K562 (cell line): Measurements from ENCODE around the gene PACRG. TPM values are rescaled to one million over a fixed set of nuclear protein-coding genes. Genes with fewer than 3 reads are reported as not detected.

Source experiments
- ATAC-seq: fragments of 200-7000 bp; cut with Tn5 transposase; 3 replicates; pipeline ENCODE4 v1.9.1; 2020; ENCODE audit warnings: moderate library complexity
- BruUV-seq: library from RNA; stranded (reverse); fragments of 400-500 nt; replicated peaks from 2 replicates; lab custom pipeline; 2021; lab: Mats Ljungman, UMichigan
- CTCF ChIA-PET: fragments of 300-600 bp; formaldehyde crosslinking; extraction: SDS; loops from one replicate; lab custom pipeline; 2021; ENCODE audit warnings: low intra/inter-chr PET ratio; lab: Yijun Ruan, JAX
- POLR2A ChIA-PET: fragments of 300-600, 350-650 bp; sonication (Branson Sonifier 250); formaldehyde crosslinking; extraction: SDS; loops from one replicate; lab custom pipeline; 2021; ENCODE audit warnings: antibody characterized with exemption, inconsistent platforms; lab: Yijun Ruan, JAX
- DNase-seq, 4 experiments: peaks; one replicate each; pipeline versions ENCODE4 v3.0.0 to v3.0.0-alpha.2; 2011 to 2018; ENCODE audit warnings: low spot score in 3 of 4, mixed read lengths in 3 of 4; ENCODE audit errors: extremely low read depth in 1 of 4
- FAIRE-seq: peaks from 2 replicates; lab custom pipeline; 2011; peaks lifted over from hg19 to GRCh38; lab: Jason Lieb, UNC
- H2AFZ ChIP-seq: 2 replicates; pipeline ENCODE4 v1.6.0; 2011; ENCODE audit warnings: low read depth, low read length, control low read depth, inconsistent platforms
- H3K27ac ChIP-seq: fragments of 200-600 bp; 3 replicates; pipeline ENCODE4 v1.8.0; 2011; ENCODE audit warnings: low read depth, mild to moderate bottlenecking, control low read depth, inconsistent platforms, low read length, moderate library complexity, mixed read lengths; ENCODE audit errors: extremely low read depth
- H3K27me3 ChIP-seq, 2 experiments: fragments of 300-600 bp in 1 of 2; 2 replicates in 1 of 2; 3 replicates in 1 of 2; pipeline versions ENCODE4 v1.6.0 to v1.8.0; 2011; ENCODE audit warnings: inconsistent platforms in 2 of 2, low read length in 2 of 2, mild to moderate bottlenecking in 1 of 2, mixed read lengths in 1 of 2, moderate library complexity in 1 of 2; ENCODE audit not compliant: control insufficient read depth in 2 of 2, insufficient read depth in 2 of 2
- H3K36me3 ChIP-seq: fragments of 300-600 bp; 3 replicates; pipeline ENCODE4 v1.8.0; 2011; ENCODE audit warnings: mild to moderate bottlenecking, low read length, inconsistent platforms; ENCODE audit not compliant: control insufficient read depth, insufficient read depth
- H3K4me1 ChIP-seq, 2 experiments: fragments of 200-600 bp in 1 of 2; replicated peaks in 1 of 2; 2 replicates in 1 of 2; 3 replicates in 1 of 2; pipeline versions ENCODE4 v1.5.1 to v1.8.0; 2011; ENCODE audit warnings: inconsistent platforms in 2 of 2, low read length in 2 of 2, mild to moderate bottlenecking in 1 of 2, mixed read lengths in 1 of 2, moderate library complexity in 1 of 2; ENCODE audit not compliant: control insufficient read depth in 2 of 2, insufficient read depth in 2 of 2
- H3K4me2 ChIP-seq: 2 replicates; pipeline ENCODE4 v1.6.1; 2011; ENCODE audit warnings: low read length, control low read depth, inconsistent platforms, mixed read lengths; ENCODE audit not compliant: insufficient read depth
- H3K4me3 ChIP-seq: fragments of 200-600 bp; sonication (generic), shearing (Covaris generic); 2 replicates; pipeline ENCODE4 v1.5.1; 2016; ENCODE audit warnings: control low read depth, inconsistent platforms
- H3K79me2 ChIP-seq: fragments of 200-600 bp; 3 replicates; pipeline ENCODE4 v1.8.0; 2011; ENCODE audit warnings: low read length, inconsistent platforms; ENCODE audit not compliant: control insufficient read depth, insufficient read depth
- H3K9ac ChIP-seq, 2 experiments: 2 replicates each; pipeline versions ENCODE4 v1.6.0 to v1.6.1; 2011; ENCODE audit warnings: low read depth in 2 of 2, low read length in 2 of 2, control low read depth in 1 of 2, inconsistent platforms in 1 of 2, mild to moderate bottlenecking in 1 of 2, mixed read lengths in 1 of 2; ENCODE audit not compliant: insufficient read depth in 1 of 2
- H3K9me1 ChIP-seq: one replicate; pipeline ENCODE4 v1.6.0; 2011; ENCODE audit warnings: inconsistent platforms, mild to moderate bottlenecking, low read length, moderate library complexity; ENCODE audit not compliant: control insufficient read depth, insufficient read depth
- H3K9me3 ChIP-seq: replicated peaks from 2 replicates; pipeline ENCODE4 v1.5.1; 2011; ENCODE audit warnings: low read depth, low read length, inconsistent platforms; ENCODE audit not compliant: control insufficient read depth, insufficient read depth
- H4K20me1 ChIP-seq: replicated peaks from 2 replicates; pipeline ENCODE4 v1.6.1; 2011; ENCODE audit warnings: low read length, inconsistent platforms, mixed read lengths; ENCODE audit not compliant: control insufficient read depth, insufficient read depth
- BCL6 ChIP-seq: fragments of 250-450 bp; sonication (Bioruptor Pico); IDR thresholded peaks from 2 replicates; pipeline ENCODE4 v1.4.0; 2020
- E2F4 ChIP-seq: sonication (generic); formaldehyde crosslinking; IDR thresholded peaks from 2 replicates; pipeline ENCODE4 v1.8.0; 2022; ENCODE audit warnings: mild to moderate bottlenecking, low read depth, missing genetic modification reagents
- ESRRB ChIP-seq: fragments of 250-450 bp; sonication (Bioruptor Pico); IDR thresholded peaks from 2 replicates; pipeline ENCODE4 v1.5.0; 2020; ENCODE audit warnings: mild to moderate bottlenecking, moderate library complexity, borderline replicate concordance
- MAFF ChIP-seq: IDR thresholded peaks from 2 replicates; pipeline ENCODE4 v1.6.1; 2012; ENCODE audit warnings: low read length, improper control_type of control experiment
- SIN3B ChIP-seq: fragments of 450-650 bp; IDR thresholded peaks from 2 replicates; pipeline ENCODE4 v1.6.1; 2017; ENCODE audit warnings: low read depth, mild to moderate bottlenecking, moderate library complexity
- SNIP1 ChIP-seq: fragments of 450-650 bp; IDR thresholded peaks from 2 replicates; pipeline ENCODE4 v1.7.1; 2017; ENCODE audit warnings: low read depth, mild to moderate bottlenecking
- ZBTB2 ChIP-seq: fragments of 450-650 bp; IDR thresholded peaks from 2 replicates; pipeline ENCODE4 v1.6.1; 2016; ENCODE audit warnings: antibody characterized with exemption
- ZNF3 ChIP-seq: fragments of 250-450 bp; sonication (Bioruptor Pico); IDR thresholded peaks from 2 replicates; pipeline ENCODE4 v1.5.0; 2021; ENCODE audit warnings: mild to moderate bottlenecking, moderate library complexity
- ZNF436 ChIP-seq: fragments of 250-450, 450-650 bp; sonication (Bioruptor Pico); formaldehyde crosslinking; IDR thresholded peaks from 2 replicates; pipeline ENCODE4 v1.7.0; 2020; ENCODE audit warnings: mild to moderate bottlenecking
- WGBS: fragments of 100-300 bp; shearing (Covaris generic); methylation state at CpG from one replicate; pipeline ENCODE4 v1.1.6; 2016; ENCODE audit warnings: low coverage, mixed read lengths; ENCODE audit not compliant: insufficient coverage; ENCODE audit errors: missing lambda C conversion rate; 5-methylcytosine and 5-hydroxymethylcytosine counted together
- in situ Hi-C: fragments of 300-500 bp; cut with MboI; formaldehyde crosslinking; loops from 4 replicates; pipeline ENCODE4 v1.15.0; 2018; ENCODE audit warnings: inconsistent platforms, mixed read lengths
- intact Hi-C: fragments of 100-400 bp; cut with micrococcal nuclease; formaldehyde crosslinking; loops from 2 replicates; pipeline ENCODE4 v1.14.2; 2022
- polyA plus RNA-seq, 8 experiments: library from polyadenylated mRNA; depleted of rRNA in 4 of 8; stranded (reverse) in 5 of 8; unstranded in 3 of 8; fragments of >200 nt; fragmentation: Nextera tagmentation in 2 of 8; fragmentation: Illumina TruSeq in 1 of 8; extraction: Ambion mirVana in 2 of 8; extraction: Trizol in 1 of 8; gene quantifications; 2 replicates each; pipeline versions ENCODE4 v1.2.1 to v1.2.3, GENCODE V29; 2011 to 2014; ENCODE audit warnings: inconsistent platforms in 1 of 8, missing spikeins in 1 of 8
- total RNA-seq, 7 experiments: library from RNA; depleted of rRNA in 6 of 7; stranded (reverse); fragments of >200 nt in 6 of 7; fragmentation: Illumina TruSeq in 2 of 7; extraction: Trizol in 2 of 7; gene quantifications; 2 replicates each; pipeline versions ENCODE4 v1.2.1 to v1.2.3, GENCODE V29; 2011 to 2021; ENCODE audit warnings: low replicate concordance in 1 of 7
- TF ChIP-seq, protein P1 (sequence below): fragments of 450-650 bp; formaldehyde crosslinking; IDR thresholded peaks from 2 replicates; pipeline ENCODE4 v1.4.0; 2020; ENCODE audit warnings: mild to moderate bottlenecking, moderate library complexity
- TF ChIP-seq, protein P2 (sequence below): sonication (generic); formaldehyde crosslinking; IDR thresholded peaks from 2 replicates; pipeline ENCODE4 v1.9.0; 2022; ENCODE audit warnings: mild to moderate bottlenecking, missing genetic modification reagents

Gene PACRG
- total and polyA plus RNA-seq, 9 of the 15 experiments (the other 6 are each of a cell fraction or from before 2014, with no cell fraction given): 0.04 TPM; not detected in 8

GRCh38 chr6:163036160-163036645 lies 308.4 kb downstream of the PACRG start (continued):
- TF ChIP-seq ZNF3 (CRISPR knock-in tag): no peak
- no peak for TF ChIP-seq BCL6 (CRISPR knock-in tag)
- TF ChIP-seq, protein P1, sequence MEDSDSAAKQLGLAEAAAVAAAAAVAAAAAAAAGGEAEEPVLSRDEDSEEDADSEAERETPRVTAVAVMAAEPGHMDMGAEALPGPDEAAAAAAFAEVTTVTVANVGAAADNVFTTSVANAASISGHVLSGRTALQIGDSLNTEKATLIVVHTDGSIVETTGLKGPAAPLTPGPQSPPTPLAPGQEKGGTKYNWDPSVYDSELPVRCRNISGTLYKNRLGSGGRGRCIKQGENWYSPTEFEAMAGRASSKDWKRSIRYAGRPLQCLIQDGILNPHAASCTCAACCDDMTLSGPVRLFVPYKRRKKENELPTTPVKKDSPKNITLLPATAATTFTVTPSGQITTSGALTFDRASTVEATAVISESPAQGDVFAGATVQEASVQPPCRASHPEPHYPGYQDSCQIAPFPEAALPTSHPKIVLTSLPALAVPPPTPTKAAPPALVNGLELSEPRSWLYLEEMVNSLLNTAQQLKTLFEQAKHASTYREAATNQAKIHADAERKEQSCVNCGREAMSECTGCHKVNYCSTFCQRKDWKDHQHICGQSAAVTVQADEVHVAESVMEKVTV (CRISPR knock-in tag): no peak
- TF ChIP-seq E2F4: no peak
- no peak for TF ChIP-seq SNIP1
- TF ChIP-seq ZNF436 (CRISPR knock-in tag): no peak
- TF ChIP-seq, protein P2, sequence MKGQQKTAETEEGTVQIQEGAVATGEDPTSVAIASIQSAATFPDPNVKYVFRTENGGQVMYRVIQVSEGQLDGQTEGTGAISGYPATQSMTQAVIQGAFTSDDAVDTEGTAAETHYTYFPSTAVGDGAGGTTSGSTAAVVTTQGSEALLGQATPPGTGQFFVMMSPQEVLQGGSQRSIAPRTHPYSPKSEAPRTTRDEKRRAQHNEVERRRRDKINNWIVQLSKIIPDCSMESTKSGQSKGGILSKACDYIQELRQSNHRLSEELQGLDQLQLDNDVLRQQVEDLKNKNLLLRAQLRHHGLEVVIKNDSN (CRISPR knock-in tag): no peak
- TF ChIP-seq, all 486 proteins: peak for 0

DNA sequence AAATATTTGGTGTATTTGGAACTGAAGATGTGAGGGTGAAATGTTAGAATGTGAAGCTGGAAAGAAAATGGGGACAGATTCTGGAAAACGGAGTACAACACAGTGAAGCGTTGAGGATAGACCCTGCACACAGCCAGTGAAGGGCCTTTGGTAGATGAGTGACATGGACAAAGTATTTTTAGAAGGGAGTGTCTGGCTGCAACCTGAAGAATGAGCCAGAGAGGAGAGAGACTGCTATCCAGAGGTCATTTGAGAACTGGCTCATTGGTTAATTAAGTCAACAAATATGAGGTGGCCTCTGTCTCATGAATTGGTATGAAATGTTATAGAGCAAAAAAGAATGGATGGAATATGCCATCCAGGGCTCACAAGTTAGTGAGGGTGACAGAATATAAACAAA lies 310.5 kb downstream of the PACRG start:
- CTCF ChIA-PET: no interaction called here

More for the DNA sequence above, 310.5 kb downstream of the PACRG start:
- in situ Hi-C loops: no loop called here
- Histone ChIP-seq H3K9me1 (no peaks in the 10 kb centered on the region), H2AFZ (no peak overlapping the region), H3K9ac (no peak overlapping the region), H3K36me3 (no peaks in the 10 kb centered on the region), H3K27me3 (no peaks in the 10 kb centered on the region), H3K79me2 (no peaks in the 10 kb centered on the region), H3K27ac (no peak overlapping the region), H3K9me3 (no peaks in the 10 kb centered on the region), H3K4me2 (no peak overlapping the region), H3K4me3 (no peak overlapping the region), H4K20me1 (no peaks in the 10 kb centered on the region), H3K4me1 (no peaks in the 10 kb centered on the region)
- no TSS peak for BruUV-seq
- TF ChIP-seq ESRRB (CRISPR knock-in tag): no peak
- TF ChIP-seq SIN3B: no peak
- TF ChIP-seq MAFF: no peak
- no peak for TF ChIP-seq ZBTB2
- WGBS: 6% methylated on average over 2 of the region's 2 CpGs
- ATAC-seq (no peak), DNase-seq (no peak), FAIRE-seq (no peak)
- intact Hi-C loops: no loop called here
- POLR2A ChIA-PET: no interaction called here
